GM18868 (cell line): ENCODE measurements around the gene STAG2.
"Not testable (repeated sequence)": the region's sequence is repeated elsewhere in the genome, so short reads cannot be mapped to it uniquely, and the experiment has no call there.

ENCODE experiments used
- ATAC-seq: cut with Tn5 transposase; IDR thresholded peaks from one replicate; pipeline ENCODE4 v1.9.1; 2021; ENCODE audit warnings: mild to moderate bottlenecking, moderate library complexity; ENCODE audit not compliant: unreplicated experiment

The STAG2 gene

DNA sequence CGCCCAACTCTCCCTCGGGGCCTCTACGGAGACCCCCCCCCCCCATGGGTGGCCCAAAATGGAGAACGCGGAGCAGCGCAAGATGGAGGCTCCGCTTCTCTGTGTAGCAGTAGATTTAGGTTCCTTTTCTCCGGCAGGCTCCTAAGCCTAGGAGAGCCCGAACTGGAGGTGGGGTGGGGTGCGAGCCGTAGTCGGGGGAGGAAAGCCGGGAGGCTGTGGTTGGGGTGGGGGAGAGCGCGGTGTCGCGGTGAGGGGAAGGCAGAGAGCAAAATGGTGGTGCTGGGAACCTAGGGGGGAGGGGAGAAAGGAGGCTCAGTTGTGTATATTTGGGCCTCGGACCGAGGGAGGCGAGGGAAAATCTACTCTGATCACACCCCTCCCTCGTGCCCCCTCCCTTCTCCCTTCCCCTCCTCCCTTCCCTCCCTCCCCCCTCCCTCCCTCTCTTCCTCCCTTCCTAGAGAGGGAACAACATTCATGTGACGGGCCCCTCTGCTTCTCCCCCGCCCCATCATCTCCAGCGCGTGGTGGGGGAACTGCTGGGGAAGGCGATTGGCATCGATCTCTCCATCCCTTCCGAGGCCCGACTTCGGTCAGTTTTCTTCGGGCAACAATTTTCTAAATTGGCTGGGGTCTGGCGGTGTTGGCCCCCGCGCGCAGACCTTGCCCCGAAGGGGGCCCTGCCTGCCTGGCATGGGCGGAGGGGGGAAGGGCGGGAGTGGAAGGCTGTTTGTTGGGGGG lies at the start of gene STAG2:
TSS of gene STAG2 (plus strand) at position 439 of the 738 bp plus-strand sequence. CDS start 60,922 bp downstream, outside the sequence.
- peak; percentile 22 for ATAC-seq

DNA sequence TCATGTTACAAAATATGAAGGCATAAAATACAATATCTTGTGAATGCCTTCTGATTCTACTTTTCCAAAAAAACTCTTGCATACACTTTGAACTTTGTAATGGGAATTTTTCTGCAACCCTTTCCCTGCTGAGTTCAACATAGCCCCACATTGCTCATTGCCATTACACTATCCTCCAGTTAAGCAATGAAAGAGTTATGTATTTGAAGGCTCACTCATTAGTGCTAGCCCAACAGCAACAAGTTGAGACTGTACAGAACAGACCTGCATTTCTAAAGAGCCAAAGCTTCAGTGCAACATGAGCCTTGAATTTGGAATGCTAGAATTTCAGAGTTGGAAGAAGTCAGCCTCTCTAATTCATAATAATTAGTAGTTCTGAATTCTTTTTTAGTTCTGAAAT lies 44.4 kb upstream of the STAG2 start:
- no peak for ATAC-seq

DNA sequence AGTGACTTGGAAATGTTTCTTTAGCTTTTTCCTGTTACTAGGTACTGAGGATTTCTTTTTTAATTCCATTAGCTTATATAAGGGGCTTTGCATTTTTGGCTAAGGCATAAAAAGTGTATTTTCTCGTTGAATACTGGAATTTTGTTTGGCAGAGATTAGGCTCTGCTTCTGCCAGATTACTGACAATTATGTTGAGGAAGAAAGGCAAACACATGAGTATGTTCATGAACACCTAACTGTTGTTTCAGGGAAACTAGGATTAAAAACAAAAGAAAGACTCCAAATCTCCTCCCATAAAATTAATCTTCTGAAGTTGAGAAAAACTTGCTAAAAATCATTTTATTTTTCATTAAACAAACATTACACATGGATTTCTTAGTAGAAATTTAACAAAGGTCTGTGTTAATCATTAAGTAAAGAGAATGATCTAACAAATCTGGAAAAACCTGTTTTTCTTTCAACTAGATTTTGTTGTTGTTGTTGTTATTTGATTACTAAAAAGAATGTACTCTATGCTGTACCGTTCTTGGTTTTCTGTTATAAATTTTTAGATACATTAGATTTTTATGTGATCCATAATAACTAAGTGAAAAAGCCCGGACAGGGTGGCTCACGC lies 43.3 kb upstream of the STAG2 start:
- ATAC-seq, result no peak

DNA sequence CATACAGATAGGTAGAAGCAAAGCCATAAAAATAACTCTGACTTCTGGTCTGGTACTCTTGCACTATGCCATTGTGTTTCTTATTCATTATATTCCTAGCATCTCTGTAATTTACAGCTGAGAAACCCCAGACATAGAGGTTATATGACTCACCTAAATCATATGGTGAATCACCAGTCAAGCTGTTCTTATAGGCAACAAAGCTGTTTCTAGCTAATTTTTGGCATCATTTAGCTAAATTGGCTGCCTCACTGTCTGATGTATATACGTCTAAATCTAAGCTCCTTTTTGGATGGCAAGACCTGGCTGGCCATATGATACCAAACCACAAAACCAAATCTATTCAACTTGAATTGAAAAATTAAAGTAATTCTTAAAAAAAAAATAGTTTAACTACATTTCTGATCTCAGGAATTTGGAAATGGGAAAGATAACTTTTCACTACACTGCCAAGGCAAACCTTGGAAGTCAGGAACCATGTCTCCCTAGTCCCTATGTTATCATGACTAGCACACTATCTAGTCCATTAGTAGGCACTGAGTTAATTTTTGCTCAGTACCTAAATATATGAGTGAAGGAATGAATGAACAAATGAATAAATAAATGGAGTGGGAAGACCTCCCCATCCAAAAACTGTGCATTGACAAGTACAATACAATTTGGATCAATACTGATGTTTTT lies 41.3 kb upstream of the STAG2 start:
- ATAC-seq, result no peak

DNA sequence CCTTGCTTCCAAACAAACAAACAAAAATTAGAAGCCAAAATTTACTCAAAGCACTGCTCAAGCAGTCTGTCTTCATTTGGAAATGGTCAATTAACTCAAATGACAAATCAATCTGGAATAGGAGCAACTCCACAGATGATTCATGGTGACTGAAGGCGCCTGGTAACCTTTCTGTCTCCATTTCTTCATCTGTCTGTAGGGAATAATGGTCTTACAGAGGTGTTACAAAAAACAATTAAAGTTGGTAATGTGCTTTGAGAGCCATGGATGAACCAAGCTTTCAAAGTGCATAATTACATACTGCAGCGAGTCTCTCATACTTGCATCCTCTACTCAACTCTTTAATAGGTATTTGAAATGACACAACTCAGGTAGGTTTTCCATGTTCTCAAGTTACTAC lies 38.3 kb upstream of the STAG2 start:
- no peak for ATAC-seq

DNA sequence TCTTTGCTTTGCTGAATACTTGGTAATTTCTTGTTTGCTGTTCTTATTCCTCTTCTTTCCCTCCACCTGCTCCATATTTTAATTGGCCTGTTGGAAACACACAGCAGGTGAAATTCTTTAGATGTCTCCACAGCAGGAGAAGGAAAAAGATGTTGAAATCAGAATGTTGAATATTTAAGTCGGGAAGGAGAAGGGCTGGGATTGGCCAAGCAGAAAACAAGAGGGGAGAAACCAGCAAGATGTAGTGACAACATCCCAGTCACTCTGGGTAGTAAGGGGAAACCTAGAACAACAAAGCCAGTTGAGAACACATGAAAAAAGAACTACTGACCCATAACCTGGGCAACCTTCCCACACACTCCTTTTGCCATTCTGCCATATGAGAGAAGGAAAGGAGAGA lies 37.3 kb upstream of the STAG2 start:
- no peak for ATAC-seq

DNA sequence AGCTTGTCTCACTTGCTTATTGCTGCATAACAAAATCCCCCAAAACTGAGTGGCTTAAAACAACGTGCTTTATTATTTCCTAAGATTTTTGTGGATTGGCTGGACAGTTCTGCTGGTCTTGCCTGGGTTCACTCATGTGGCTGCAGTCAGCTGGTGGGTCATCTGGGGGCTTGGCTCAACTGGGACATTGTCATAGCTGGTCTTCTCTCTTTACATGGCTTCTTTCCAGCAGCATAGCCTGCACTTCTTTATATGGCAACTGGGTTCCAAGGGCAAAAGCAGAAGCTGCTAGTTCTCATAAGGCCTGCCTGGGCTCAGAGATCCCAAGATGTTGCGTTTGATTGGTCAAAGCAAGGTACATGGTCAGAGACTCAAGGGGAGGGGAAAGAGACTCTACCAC lies 33.7 kb upstream of the STAG2 start:
- no peak for ATAC-seq

DNA sequence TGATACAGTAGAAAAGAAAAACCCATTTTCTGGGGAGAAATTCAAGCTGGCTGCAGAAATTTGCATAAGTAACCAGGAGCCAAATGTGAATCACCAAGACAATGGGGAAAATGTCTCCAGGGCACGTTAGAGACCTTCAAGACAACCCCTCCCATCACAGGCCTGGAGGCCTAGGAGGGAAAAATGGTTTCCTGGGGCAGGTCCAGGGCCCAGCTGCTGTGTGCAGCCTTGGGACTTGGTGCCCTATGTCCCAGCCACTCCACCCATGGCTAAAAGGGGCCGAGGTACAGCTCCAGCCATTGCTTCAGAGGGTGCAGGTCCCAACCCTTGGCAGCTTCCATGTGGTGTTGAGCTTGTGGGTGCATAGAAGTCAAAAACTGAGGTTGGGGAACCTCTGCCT lies 29.5 kb upstream of the STAG2 start:
- not testable (repeated sequence) for ATAC-seq

DNA sequence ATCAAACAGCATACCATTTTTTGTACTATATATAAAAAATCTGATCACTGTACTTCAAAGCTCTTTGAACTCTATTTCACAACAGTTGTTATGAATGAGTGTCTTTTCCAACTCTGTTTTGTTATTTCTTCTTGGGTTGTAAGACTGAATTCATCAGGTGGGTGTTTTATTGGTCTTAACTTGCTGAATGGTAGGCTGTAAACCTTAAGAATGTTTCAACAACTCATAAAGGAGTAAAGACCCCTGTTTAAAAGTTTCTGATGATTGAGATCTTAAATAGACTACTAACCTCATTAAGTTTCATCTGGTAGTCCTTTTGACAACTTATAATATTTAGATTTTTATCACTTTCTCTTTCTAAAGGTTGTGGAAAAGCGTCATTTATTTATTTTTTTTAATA lies 18.4 kb upstream of the STAG2 start:
- no peak for ATAC-seq

DNA sequence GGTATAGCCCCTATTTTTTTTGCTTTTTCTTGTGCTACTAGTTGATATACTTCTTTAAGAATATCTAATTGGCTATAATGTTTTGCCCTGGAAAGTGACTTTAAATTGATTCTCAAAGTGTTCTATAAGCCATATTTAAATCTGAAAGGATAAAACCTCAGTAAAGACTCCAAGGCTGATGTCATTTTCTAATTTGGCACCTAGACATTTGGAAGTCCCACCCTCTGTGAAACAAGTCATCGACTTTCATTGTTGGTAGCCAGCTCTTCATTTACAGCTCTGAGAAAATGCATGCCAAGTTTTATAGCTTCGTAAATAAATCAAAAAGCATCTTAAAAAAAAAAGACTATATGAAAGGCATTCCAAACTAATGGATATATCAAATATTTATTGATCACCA lies 18.0 kb upstream of the STAG2 start:
- ATAC-seq, result no peak

DNA sequence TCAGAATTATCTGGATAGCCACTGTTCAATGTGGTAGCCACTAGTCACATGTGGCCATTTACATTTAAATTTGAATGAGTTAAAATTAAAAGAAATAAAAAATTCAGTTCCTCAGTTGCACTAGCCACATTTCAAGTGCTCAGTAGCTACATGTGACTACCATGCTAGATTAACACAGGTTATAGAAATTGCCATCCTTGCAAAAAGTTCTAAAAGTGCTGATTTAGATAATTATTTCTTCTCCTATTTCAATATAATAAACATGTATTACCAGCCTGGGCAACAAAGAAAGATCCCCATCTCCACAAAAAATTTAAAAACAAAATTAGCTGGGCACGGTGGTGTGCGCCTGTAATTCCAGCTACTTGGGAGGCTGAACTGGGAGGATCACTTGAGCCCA lies 11.7 kb upstream of the STAG2 start:
- no peak for ATAC-seq

DNA sequence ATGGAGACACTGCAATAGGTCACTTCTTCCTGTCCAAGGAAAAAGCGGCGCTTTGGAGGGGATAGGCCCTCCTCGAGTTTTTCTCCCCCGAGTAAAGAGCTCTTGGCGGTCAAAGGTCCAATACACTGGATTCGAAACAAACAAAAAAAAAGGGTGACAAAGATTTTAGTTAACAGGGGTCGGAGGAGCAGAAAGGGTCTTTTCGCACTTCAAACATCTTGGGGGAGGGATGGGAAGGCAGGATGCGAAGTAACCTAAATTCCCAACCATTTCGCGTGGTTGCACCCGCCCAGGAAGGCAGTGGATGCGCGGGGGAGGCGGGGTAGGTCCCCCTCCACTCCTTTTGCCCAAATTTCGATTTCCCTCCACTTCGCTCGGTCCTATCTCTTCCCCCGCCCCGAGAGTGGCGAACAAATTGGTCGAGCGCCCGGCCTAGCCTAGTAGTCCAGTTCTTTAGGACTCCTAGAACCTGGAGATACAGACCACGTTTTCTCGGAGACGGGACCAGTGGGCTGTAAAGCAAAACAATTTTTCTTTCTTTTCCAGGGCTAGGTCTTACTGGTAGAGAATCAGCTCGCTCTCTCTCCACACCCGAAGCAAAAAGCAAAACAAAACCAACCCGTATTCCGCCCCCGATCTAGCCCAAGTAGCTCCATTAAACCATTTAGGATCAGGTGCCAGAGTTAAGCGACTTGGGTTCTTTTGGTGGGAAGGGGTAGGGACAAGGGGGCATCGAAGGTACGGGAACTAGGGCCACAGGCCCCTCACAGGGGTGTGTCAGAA lies 2.0 kb upstream of the STAG2 start:
- ATAC-seq, result no peak

DNA sequence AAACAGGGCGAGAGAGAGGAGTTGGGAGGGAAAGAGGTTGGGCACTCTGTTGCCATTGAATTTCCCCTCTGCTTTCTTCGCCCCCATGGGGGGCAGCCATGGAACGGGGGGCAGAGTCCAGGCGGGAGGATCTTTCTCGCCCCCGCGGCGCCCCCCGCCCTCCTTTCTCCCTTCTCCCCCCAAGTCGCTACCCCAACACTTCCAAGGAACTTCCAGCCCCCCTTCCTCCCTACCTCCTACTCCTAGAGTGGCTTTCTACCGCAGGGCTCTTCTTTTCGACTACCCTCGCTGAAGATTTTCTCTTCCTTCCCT lies 594 bp upstream of the STAG2 start:
- ATAC-seq, result no peak

DNA sequence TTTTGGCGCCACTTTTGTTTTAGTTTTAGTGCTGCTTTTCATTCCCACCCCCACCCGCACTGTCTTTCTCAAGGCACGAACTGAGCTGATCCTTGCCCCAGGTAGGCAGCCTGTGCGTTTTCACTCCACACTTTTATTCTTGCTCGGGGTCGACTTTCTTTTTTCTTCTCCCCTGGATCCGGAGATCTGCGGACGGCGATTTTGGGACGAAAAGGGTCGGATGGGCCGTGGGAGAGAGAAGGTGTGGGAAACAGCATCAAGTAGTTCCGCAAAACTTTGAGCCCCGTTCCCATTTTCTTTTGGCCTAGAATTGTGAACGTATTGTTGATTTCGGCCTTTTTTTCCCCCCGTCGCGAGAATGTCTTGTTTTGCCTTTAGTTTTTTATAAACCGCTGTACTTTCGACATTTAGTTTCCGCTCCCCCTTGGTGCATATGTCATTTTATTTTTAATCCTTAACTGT lies 531 bp downstream of the STAG2 start:
- ATAC-seq, result no peak

DNA sequence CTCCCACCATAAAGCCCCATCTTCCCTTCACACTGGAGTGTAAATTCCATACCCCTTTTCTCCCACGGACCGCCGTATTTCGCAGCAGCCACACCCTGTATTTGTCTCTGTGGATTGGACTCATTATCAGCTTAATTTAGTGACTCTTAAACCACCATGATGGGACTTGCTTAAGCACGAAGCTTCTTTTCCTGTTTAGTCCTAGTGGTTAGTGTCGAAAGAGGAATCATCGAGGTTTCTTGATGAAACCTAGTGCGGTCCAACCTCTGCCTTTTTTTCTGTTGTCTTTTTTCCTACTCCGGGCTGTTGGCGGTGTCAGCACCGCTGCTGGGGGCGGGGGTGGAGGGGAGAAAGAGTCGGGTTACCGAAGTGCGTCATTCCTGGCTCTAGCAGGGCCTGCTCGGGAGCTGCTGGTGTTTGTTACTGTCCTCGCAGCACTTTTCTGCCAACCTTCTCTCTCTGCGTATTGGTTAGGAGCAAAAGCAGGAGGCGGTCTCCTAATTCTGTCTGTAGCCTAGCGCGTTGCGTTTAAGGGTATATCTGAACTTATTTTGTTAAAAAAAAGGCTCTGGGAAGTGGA lies 1.4 kb downstream of the STAG2 start:
- peak; percentile 61 for ATAC-seq

DNA sequence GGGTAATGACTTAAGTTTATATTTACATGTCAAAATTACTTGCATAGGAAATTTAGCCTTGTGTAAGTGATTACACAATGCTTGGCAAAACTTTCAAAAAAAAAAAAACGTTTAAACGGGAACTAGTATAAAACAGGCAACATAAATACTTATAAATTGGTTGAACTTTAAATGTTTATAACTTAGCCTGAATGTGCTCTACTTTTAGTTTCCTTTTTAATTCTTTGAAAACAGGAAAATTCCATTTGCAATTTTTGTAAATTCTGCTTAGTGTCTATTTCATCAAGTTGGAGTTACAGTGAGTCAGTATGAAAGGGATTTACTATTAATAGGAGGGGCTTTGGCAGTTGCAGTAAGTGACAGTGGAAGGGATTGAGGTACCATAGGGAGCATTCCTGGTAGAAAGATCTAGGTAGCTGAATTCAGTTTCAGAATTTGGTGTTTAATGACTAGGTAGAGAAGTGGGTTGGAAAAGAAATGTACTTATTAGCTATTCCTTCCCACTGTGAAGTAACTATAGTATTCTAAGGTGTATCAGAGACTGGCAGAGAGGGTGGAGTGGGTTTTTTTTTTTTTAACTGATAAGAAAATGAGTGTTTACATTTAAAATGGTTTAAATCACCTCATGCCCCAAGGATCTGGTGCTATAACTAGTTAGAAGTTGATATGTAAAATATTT lies 2.8 kb downstream of the STAG2 start:
- no peak for ATAC-seq

DNA sequence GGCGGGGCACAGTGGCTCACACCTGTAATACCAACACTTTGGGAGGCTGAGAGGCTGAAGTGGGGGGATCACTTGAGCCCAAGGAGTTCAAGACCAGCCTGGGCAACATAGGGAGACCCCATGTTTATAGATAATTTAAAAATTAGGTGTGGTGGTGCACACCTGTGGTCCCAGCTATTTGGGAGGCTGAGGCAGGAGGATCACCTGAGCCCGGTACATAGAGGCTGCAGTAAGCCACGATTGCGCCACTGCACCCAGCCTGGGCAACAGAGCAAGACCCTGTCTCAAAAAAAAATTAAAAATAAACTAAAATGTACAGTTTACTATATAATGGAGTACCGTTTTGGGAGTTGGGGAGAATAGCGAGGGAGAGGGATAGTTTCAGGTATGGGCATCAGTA lies 4.2 kb downstream of the STAG2 start:
- ATAC-seq, result no peak

DNA sequence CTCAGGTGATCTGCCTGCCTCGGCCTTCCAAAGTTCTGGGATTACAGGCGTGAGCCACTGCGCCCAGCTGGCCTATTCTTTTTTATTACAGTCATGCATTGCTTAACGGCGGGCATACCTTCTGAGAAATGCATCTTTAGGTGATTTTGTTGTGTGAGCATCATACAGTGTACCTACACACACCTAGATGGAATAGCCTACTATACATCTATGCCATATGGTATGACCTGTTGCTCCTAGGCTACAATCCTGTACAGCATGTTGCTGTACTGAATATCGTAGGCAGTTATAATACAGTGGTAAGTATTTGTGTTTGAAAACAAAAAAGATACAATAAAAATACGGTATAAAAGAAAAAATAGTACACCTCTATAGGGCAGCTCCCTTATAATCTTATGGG lies 6.0 kb downstream of the STAG2 start:
- ATAC-seq, result no peak

DNA sequence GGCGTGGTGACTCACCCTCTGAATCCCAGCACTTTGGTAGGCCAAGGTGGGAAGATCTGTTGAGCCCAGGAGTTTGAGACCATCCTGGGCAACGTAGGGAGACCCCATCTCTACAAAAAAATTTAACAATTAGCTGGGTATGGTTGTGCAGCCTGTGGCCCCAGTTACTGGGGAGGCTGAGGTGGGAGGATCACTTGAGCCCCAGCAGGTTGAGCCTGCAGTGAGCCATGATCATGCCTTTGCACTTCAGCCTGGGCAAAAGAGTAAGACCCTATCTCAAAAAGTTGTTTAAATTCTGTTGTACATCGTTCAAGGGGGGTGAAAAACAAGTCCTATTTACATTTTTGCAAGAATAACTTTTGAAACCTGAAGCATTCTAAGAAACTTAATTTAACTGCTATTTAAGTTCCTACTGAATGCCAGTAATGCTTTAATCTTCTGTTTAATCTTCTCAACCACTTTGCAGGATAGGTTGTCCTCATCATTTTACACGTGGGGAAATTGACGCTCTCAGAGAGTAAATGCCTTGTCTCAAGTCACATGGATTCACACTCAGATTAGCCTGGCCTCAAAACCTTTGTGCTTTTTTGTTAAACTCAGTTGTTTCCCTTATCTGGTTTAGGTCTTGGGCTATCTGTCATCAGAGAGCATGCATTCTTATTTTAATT lies 7.0 kb downstream of the STAG2 start:
- no peak for ATAC-seq

DNA sequence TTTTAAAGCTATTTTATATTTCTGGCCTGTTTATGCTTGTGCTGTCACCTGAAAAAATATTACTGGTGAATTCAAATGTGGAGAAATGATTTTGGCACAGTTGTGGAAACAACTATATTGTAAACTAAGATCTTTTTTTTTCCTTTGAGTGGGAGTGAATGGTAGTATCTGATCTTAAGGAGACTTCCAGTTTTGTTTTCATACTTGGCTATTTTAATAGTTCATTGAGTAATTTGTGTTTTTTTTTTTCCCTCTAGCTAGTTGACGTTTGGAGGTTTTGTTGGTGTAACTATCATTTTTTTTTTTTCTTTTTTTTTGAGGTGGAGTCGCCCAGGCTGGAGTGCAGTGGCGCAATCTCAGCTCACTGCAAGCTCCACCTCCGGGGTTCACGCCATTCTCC lies 10.5 kb downstream of the STAG2 start:
- ATAC-seq, result no peak
